Thymus (tissue), 11 donors: ENCODE measurements around the gene ERF. TPM values are rescaled to one million over a fixed set of nuclear protein-coding genes. Genes with fewer than 3 reads are reported as not detected.

Experiments
- DNase-seq, 9 donors: peaks; one replicate each; pipeline ENCODE4 v3.0.0-alpha.2; 2013; ENCODE audit warnings: low spot score in 9 of 9, low read depth in 6 of 9, missing footprints in 1 of 9
- H3K27ac ChIP-seq, 2 donors: one replicate each; pipeline ENCODE4 v1.5.1; 2013; ENCODE audit warnings: control low read depth in 1 of 2, low read depth in 1 of 2, low read length in 1 of 2, mild to moderate bottlenecking in 1 of 2, moderate library complexity in 1 of 2
- H3K27me3 ChIP-seq, 2 donors: one replicate each; pipeline ENCODE4 v1.5.1; 2013; ENCODE audit warnings: low read length in 1 of 2; ENCODE audit not compliant: control insufficient read depth in 2 of 2, insufficient read depth in 1 of 2
- H3K36me3 ChIP-seq, 2 donors: one replicate each; pipeline ENCODE4 v1.5.1; 2013; ENCODE audit warnings: low read length in 1 of 2, mild to moderate bottlenecking in 1 of 2, moderate library complexity in 1 of 2; ENCODE audit not compliant: control insufficient read depth in 2 of 2, insufficient read depth in 2 of 2
- H3K4me1 ChIP-seq, 2 donors: one replicate each; pipeline ENCODE4 v1.5.1; 2013; ENCODE audit warnings: low read length in 2 of 2; ENCODE audit not compliant: control insufficient read depth in 2 of 2, insufficient read depth in 2 of 2
- H3K4me3 ChIP-seq, 2 donors: one replicate each; pipeline ENCODE4 v1.5.1; 2013; ENCODE audit warnings: low read length in 2 of 2, control low read depth in 1 of 2, mild to moderate bottlenecking in 1 of 2
- H3K9me3 ChIP-seq, 2 donors: one replicate each; pipeline ENCODE4 v1.5.1; 2013; ENCODE audit warnings: low read length in 1 of 2, mild to moderate bottlenecking in 1 of 2; ENCODE audit not compliant: control insufficient read depth in 2 of 2, insufficient read depth in 1 of 2
- WGBS: extraction: QIAGEN DNeasy Blood & Tissue Kit; methylation state at CpG from one replicate; pipeline ENCODE4 v1.1.7; 2013; 5-methylcytosine and 5-hydroxymethylcytosine counted together
- polyA plus RNA-seq: library from polyadenylated mRNA; stranded (reverse); fragments of 200-250 nt; gene quantifications from one replicate; pipeline ENCODE4 v1.2.3, GENCODE V29; 2013
- total RNA-seq: library from RNA; stranded (reverse); fragments of 120-200 nt; gene quantifications from one replicate; pipeline ENCODE4 v1.2.4, GENCODE V29; 2013
- donor health status: healthy.

Gene ERF
- total and polyA plus RNA-seq, 2 donors = 12.1 to 53.7 TPM

GRCh38 chr19:42232435-42232834, 22.5 kb downstream of the ERF start:
- no peak overlapping the region for H3K27ac ChIP-seq

DNA sequence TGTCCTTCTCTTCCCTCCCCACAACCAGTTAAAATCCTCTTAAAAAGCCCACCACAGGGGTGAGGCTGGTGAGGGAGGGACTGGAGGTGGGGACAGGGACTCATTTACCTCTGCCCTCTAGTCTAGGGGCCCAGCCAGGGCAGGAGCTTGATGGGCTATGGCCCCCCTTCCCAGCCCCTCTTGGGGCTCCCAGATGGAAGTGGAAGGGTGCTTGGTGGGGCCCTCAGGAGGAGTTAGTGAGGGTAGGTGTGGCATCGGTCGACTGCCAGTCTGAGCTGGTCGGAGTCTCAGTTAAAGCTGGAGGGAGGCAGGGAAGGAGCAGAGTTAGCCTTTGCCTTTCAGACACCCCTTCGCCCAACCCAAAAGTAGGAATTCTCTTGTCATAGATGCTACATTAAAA, 24.4 kb downstream of the ERF start:
- Histone ChIP-seq H3K4me1 (no peaks in the 10 kb centered on the region), H3K4me3 (no peak overlapping the region), H3K9me3 (no peaks in the 10 kb centered on the region), H3K36me3 (peaks cover 90% of the 10 kb centered on the region in 2 donors), H3K27ac (no peak overlapping the region), H3K27me3 (no peaks in the 10 kb centered on the region)
- 97% methylated on average over 4 of the region's 4 CpGs for WGBS
- DNase-seq = no peak

More at GRCh38 chr19:42232435-42232834, 22.5 kb downstream of the ERF start:
- Histone ChIP-seq H3K36me3 (peaks cover 87 to 89% of the 10 kb centered on the region in 2 donors), H3K27me3 (no peaks in the 10 kb centered on the region), H3K9me3 (no peaks in the 10 kb centered on the region), H3K4me1 (no peaks in the 10 kb centered on the region), H3K4me3 (no peak overlapping the region)
- WGBS = 95% methylated on average over 10 of the region's 10 CpGs
- DNase-seq = no peak

DNA sequence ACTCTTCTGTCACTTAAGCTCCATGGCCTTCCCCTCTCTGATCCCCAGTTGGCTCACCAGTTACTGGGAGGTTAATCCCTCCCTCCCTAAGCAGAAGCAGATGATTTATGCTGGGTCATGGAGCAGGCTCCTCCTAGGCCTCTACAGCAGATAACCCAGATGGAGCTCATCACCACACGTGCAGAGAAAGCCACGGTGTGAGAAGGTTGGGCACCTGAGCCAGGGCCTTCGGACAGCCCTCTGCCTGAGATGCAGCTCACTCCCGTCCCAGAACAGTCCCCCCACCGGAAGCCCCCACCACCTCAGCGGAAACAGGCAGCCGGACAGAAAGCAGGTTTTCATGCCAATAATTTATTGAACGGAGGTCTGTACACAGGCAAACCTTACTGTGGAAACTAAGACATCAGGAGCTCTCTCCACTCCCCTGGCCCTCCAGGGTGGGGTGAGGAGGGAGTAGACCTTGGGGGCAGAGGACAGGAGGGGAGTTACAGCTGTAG, 25.0 kb downstream of the ERF start:
- Histone ChIP-seq H3K27me3 (no peaks in the 10 kb centered on the region), H3K4me1 (no peaks in the 10 kb centered on the region), H3K36me3 (peaks cover 90% of the 10 kb centered on the region in 2 donors), H3K9me3 (no peaks in the 10 kb centered on the region), H3K4me3 (no peak overlapping the region), H3K27ac (no peak overlapping the region)
- WGBS = 88% methylated on average over 8 of the region's 8 CpGs
- DNase-seq = no peak

DNA sequence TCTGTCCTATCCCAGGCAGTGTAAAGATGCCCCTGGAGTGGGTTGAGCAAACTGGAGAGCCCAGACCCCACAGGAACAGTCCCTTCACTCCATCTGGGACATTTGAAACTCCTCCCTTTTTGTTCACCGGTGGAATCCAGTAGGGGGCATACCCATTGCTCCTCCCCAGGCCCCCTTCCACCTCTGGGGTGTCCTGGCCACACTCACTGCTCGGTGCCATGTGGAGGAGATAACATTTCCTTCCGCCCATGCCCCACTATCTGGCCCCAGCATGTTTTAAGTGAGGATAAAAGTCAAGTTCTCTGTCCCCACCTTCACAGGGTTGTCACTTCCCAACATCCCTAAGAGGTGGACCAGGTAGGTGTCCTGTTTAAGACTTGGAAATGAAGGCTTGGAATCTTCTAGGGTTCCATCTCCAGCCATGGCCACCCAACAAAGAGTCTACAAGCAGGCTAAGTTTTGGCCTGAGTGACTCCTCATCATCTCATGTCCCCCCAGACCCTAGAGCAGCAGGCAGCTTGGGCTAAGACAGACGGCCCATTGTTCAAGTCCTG, 25.6 kb downstream of the ERF start:
- no peak overlapping the region for H3K27ac ChIP-seq

GRCh38 chr19:42228641-42229040, 26.3 kb downstream of the ERF start:
- H3K27ac ChIP-seq = no peak overlapping the region
- H3K36me3 ChIP-seq = peaks cover 89% of the 10 kb centered on the region in 2 donors
- H3K4me1 ChIP-seq = no peaks in the 10 kb centered on the region
- H3K9me3 ChIP-seq = no peaks in the 10 kb centered on the region
- no peak overlapping the region for H3K4me3 ChIP-seq
- 95% methylated on average over 4 of the region's 4 CpGs for WGBS
- no peak for DNase-seq
- H3K27me3 ChIP-seq = no peaks in the 10 kb centered on the region

More for the DNA sequence above, 25.6 kb downstream of the ERF start:
- peaks cover 91 to 93% of the 10 kb centered on the region in 2 donors for H3K36me3 ChIP-seq
- WGBS = 92% methylated on average over 4 of the region's 4 CpGs
- DNase-seq = no peak
- H3K4me3 ChIP-seq = no peak overlapping the region
- no peaks in the 10 kb centered on the region for H3K9me3 ChIP-seq
- no peaks in the 10 kb centered on the region for H3K4me1 ChIP-seq
- no peaks in the 10 kb centered on the region for H3K27me3 ChIP-seq

DNA sequence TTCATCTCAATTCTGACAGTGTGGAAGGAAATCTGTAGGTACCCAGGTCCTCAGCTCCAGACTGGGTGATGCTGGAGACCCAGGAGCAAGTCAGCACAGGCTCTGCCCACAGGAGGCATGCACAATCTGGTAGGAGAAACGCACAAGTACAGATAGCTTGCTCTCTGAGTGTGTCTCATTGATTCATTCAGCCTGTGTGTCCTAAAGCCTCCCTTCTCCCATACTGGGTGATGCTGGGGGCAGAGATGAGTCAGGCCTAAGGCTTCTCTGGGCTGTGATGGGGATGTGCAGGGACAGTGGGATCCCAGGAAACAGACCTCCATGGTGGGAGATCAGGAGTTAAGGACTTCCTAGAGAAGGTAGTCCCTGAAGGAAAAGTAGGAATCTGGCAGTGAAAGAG, 28.0 kb downstream of the ERF start:
- no peak for DNase-seq
- H3K27me3 ChIP-seq = no peaks in the 10 kb centered on the region
- no peak overlapping the region for H3K27ac ChIP-seq
- 95% methylated on average over 1 of the region's 1 CpG for WGBS
- no peak overlapping the region for H3K4me3 ChIP-seq
- H3K4me1 ChIP-seq = no peaks in the 10 kb centered on the region
- no peaks in the 10 kb centered on the region for H3K9me3 ChIP-seq
- peaks cover 71 to 74% of the 10 kb centered on the region in 2 donors for H3K36me3 ChIP-seq

DNA sequence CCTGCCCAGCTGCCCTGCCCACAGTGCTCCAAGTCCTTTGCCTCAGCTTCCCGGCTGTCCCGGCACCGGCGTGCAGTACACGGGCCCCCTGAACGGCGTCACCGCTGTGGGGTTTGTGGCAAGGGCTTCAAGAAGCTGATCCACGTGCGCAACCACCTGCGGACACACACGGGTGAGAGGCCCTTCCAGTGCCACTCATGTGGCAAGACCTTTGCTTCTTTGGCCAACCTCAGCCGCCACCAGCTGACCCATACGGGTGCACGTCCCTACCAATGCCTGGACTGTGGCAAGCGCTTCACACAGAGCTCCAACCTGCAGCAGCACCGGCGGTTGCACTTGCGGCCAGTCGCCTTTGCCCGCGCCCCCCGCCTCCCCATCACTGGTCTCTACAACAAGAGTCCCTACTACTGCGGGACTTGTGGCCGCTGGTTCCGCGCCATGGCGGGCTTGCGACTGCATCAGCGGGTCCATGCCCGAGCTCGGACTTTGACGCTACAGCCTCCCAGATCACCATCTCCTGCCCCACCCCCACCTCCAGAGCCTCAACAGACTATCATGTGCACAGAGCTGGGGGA, 29.1 kb downstream of the ERF start:
- H3K27me3 ChIP-seq = no peaks in the 10 kb centered on the region
- H3K27ac ChIP-seq = no peak overlapping the region
- no peak overlapping the region for H3K4me3 ChIP-seq
- H3K9me3 ChIP-seq = no peaks in the 10 kb centered on the region
- WGBS = 98% methylated on average over 33 of the region's 33 CpGs
- DNase-seq = no peak
- H3K4me1 ChIP-seq = peaks cover 6% of the 10 kb centered on the region in 2 donors
- H3K36me3 ChIP-seq = peaks cover 61 to 65% of the 10 kb centered on the region in 2 donors

DNA sequence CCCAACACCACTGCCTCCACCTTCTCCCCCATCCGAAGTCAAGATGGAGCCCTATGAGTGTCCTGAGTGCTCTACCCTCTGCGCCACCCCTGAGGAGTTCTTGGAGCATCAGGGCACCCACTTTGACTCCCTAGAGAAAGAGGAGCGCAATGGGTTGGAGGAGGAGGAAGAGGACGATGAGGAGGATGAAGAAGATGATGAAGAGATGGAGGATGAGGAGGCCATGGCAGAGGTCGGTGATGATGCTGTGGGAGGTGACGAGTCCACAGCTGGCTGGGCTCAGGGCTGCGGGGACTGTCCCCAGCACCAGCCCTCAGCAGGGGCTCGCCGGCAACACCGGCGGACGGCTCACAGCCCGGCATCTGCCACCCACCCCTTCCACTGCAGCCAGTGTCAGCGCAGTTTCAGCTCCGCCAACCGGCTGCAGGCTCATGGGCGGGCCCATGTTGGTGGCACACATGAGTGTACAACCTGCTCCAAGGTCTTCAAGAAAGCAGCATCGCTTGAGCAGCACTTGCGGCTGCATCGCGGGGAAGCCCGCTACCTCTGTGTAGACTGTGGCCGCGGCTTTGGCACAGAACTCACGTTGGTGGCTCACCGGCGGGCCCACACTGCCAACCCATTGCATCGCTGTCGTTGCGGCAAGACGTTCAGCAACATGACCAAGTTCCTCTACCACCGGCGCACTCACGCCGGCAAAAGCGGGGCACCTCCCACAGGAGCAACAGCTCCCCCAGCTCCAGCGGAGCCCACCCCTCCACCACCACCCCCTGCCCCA, 29.8 kb downstream of the ERF start:
- peaks cover 54 to 59% of the 10 kb centered on the region in 2 donors for H3K36me3 ChIP-seq
- 98% methylated on average over 37 of the region's 37 CpGs for WGBS
- no peak overlapping the region for H3K27ac ChIP-seq
- no peaks in the 10 kb centered on the region for H3K27me3 ChIP-seq
- no peaks in the 10 kb centered on the region for H3K9me3 ChIP-seq
- H3K4me3 ChIP-seq = no peak overlapping the region
- no peak for DNase-seq
- peaks cover 10% of the 10 kb centered on the region in 2 donors for H3K4me1 ChIP-seq

GRCh38 chr19:42220751-42221097, 34.2 kb downstream of the ERF start:
- Histone ChIP-seq H3K27me3 (no peaks in the 10 kb centered on the region), H3K4me3 (peak overlapping the region; percentile 65 to 87), H3K4me1 (peaks cover 27 to 44% of the 10 kb centered on the region in 2 donors), H3K27ac (peak overlapping the region; percentile 74 to 87), H3K36me3 (peaks cover 19 to 20% of the 10 kb centered on the region in 2 donors), H3K9me3 (peaks cover 0 to 4% of the 10 kb centered on the region in 2 donors)
- WGBS = 7% methylated on average over 6 of the region's 6 CpGs
- no peak for DNase-seq
